HG03280 (cell line): Measurements from ENCODE around the gene WDHD1.
"Not testable (repeated sequence)": the region's sequence is repeated elsewhere in the genome, so short reads cannot be mapped to it uniquely, and the experiment has no call there.

Experiments
- ATAC-seq: cut with Tn5 transposase; IDR thresholded peaks from one replicate; pipeline ENCODE4 v1.9.1; 2021; ENCODE audit warnings: mild to moderate bottlenecking, moderate library complexity; ENCODE audit not compliant: unreplicated experiment

Gene WDHD1, protein sequence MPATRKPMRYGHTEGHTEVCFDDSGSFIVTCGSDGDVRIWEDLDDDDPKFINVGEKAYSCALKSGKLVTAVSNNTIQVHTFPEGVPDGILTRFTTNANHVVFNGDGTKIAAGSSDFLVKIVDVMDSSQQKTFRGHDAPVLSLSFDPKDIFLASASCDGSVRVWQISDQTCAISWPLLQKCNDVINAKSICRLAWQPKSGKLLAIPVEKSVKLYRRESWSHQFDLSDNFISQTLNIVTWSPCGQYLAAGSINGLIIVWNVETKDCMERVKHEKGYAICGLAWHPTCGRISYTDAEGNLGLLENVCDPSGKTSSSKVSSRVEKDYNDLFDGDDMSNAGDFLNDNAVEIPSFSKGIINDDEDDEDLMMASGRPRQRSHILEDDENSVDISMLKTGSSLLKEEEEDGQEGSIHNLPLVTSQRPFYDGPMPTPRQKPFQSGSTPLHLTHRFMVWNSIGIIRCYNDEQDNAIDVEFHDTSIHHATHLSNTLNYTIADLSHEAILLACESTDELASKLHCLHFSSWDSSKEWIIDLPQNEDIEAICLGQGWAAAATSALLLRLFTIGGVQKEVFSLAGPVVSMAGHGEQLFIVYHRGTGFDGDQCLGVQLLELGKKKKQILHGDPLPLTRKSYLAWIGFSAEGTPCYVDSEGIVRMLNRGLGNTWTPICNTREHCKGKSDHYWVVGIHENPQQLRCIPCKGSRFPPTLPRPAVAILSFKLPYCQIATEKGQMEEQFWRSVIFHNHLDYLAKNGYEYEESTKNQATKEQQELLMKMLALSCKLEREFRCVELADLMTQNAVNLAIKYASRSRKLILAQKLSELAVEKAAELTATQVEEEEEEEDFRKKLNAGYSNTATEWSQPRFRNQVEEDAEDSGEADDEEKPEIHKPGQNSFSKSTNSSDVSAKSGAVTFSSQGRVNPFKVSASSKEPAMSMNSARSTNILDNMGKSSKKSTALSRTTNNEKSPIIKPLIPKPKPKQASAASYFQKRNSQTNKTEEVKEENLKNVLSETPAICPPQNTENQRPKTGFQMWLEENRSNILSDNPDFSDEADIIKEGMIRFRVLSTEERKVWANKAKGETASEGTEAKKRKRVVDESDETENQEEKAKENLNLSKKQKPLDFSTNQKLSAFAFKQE

DNA sequence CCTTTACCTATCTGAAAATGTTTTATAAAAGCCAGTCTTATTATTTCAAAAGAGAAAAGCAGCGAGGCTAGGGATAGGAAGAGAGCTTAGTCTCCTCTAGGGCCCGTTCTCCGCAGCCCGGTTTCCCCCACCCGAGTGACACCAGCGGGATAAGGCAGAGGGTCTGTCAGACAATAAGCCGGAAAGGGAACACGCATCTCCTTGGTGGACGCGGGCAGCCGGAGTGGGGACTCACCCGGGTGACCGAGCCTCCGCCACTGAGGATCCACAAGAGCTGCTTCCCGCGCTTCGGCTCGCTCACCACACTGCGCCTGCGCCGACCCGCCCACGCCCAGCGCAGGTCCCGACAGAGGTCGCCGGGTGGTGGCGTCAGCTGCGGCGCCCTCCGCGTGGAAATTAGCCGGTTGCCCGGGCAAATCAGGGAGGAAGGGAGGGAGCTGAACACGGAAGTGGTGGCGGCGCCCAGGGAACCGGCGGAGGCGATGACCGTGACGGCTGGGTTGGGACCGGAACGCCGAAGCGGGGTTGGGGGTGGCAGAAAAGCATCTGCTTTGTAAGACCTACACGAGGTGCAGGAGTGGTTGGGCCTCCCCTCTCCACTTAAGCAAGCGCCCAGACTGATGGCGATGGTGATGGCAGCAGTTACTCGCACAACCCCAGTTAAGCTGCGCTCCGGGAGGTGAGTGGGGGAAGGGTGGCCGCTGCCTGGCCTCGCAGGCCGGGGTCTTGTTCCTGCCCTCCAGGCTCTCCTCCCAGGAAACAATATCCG, at the start of gene WDHD1, which contains the start of gene SOCS4:
WDHD1 (minus strand) TSS at position 307 of the 769 bp plus-strand sequence. CDS start 312 bp downstream, outside the sequence.
SOCS4 (plus strand) TSS at position 444 of the 769 bp plus-strand sequence. CDS start 15,806 bp downstream, outside the sequence.
- ATAC-seq: peak; percentile 90

GRCh38 chr14:55075628-55076175, 48.8 kb upstream of the WDHD1 start:
- ATAC-seq: no peak

- ATAC-seq: peak; percentile 44
Measured at GRCh38 chr14:55074662-55075061, 47.8 kb upstream of the WDHD1 start.

DNA sequence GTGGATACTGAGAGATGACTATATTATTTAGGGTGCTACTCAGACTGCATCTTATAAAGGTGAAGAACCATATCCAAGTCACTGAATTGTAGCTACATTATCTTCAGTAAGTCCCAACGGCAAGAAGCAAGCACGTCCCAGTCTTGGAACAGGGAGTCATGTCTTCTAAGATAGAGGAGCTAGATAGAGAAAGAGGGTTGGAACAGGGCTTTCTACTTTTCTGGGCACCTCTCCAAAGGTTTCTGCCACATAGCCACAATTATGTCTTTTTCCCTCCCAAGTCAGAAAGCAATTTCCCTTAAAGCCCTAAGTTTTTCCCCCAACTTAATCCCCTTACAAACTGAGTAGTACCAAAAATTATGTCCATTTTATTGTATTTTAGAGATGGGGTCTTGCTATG, 47.0 kb upstream of the WDHD1 start:
- ATAC-seq: no peak

- ATAC-seq: peak; percentile 45
Measured at GRCh38 chr14:55071870-55072640, 45.2 kb upstream of the WDHD1 start.

DNA sequence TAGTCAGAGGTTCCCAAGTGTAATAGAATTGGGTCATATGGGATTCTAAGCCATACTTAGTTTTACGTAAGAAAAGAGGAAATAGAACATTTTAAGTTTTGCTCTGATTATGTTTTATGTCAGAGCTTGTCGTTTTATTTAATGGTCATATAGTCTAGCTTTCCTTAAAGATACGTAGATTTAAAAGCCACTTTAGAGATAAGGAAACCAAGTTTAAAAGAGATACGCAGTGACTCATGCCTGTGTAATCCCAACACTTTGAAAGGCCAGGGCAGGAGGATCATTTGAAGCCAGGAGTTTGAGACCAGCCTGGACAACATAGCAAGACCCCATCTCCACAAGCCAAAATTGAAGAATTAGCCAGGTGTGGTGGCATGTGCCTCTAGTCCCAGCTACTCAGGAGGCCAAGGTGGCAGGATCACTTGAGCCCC, 44.1 kb upstream of the WDHD1 start:
- ATAC-seq: no peak

DNA sequence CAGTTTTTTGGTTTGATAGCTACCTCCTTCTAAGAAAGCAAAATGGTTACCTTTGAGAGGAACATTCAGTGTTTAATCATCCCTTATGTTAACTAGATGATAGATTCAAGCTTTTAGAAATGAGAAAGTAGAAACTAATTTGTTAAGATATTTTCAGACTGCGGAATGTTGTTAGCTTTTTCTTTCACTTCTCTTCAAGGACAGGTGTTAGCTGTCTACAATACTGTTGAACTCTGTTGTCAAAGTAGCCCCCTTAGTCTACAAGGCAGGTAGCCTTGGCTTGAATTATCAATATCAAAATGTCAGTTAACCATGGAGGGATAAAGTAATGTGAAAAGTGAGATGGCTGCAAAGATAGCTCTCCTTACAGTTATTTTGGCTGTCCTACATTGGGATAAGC, 39.3 kb upstream of the WDHD1 start:
- no peak for ATAC-seq

- ATAC-seq: no peak
Measured at GRCh38 chr14:55065411-55065810, 38.5 kb upstream of the WDHD1 start.

DNA sequence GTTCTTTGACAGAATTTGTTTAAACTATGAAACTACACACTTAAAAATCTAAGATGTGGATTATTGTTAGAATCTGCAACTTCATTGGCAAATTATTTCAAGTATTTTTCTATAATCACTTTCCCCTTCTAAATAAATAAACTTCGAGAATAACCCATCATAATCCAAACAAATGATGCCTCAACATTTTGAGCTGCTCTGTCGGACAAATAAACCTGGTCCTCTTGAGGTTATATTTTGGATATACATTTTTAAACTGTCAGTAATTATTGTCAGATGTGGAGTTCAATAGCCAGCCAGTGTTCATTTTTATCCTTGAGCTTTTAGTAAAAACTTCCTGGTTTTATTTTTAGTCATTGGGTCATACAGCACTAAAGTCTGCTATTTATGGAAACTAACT, 38.0 kb upstream of the WDHD1 start:
- not testable (repeated sequence) for ATAC-seq

DNA sequence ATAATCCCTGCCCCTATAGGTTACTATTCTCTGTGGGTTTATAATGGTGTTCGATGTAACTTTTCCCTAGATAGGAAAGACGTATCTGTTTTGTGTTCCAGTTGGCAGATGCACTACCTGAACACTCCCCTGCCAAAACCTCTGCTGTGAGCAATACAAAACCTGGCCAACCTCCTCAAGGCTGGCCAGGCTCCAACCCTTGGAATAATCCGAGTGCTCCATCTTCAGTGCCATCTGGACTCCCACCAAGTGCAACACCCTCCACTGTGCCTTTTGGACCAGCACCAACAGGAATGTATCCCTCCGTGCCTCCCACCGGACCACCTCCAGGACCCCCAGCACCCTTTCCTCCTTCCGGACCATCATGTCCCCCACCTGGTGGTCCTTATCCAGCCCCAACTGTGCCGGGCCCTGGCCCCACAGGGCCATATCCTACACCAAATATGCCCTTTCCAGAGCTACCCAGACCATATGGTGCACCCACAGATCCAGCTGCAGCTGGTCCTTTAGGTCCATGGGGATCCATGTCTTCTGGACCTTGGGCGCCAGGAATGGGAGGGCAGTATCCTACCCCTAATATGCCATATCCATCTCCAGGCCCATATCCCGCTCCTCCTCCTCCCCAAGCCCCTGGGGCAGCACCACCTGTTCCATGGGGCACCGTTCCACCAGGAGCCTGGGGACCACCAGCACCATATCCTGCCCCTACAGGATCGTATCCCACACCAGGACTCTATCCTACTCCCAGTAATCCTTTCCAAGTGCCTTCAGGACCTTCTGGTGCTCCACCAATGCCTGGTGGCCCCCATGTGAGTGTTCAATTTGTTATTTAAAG, 35.8 kb upstream of the WDHD1 start:
- ATAC-seq: no peak

- ATAC-seq: no peak
Measured at GRCh38 chr14:55059333-55059732, 32.4 kb upstream of the WDHD1 start.

- ATAC-seq: no peak
Measured at GRCh38 chr14:55057919-55058318, 31.0 kb upstream of the WDHD1 start.

DNA sequence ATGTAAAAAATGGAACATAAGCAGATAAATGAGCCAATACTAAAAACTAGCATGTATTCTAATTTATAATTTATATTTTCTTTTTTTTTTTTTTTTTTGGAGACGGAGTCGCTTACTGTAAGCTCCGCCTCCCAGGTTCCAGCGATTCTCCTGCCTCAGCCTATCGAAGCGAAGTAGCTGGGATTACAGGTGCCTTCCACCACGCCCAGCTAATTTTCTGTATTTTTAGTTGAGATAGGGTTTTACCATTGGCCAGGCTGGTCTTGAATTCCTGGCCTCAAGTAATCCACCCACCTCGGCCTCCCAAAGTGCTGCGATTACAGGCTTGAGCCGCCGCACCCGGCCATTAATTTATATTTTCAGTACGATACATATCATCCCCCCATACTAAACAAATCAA, 27.2 kb upstream of the WDHD1 start:
- no peak for ATAC-seq

GRCh38 chr14:55053500-55053899, 26.6 kb upstream of the WDHD1 start:
- ATAC-seq: no peak

DNA sequence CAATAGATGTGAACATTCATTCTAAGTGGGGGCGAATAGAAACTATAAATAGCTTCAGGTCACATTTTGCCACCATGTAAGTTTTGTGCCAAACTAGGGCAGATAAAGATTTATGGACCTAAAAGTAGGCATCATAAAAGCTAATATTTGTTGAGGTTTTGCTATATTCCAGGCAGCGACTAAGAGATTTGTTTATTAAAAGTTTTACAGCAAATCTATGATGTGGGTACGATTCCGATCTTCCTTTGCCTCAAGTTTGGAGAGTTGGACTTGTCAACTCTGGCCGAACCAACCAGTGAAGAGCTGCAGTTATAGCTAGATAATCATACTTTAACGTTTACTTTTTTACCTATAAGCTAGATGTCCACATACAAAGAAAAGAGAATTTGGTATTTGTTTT, 26.1 kb upstream of the WDHD1 start:
- no peak for ATAC-seq

- ATAC-seq: peak; percentile 8
Measured at GRCh38 chr14:55052269-55052930, 25.5 kb upstream of the WDHD1 start.

- ATAC-seq: peak; percentile 82
Measured at GRCh38 chr14:55051423-55052268, 24.7 kb upstream of the WDHD1 start, which contains the start of gene MAPK1IP1L. Gene MAPK1IP1L, plus strand, starts transcription at chr14:55051647. Its CDS starts 10,037 bp downstream, at chr14:55061684.
